ENCODE data around the gene TEK. TPM values are rescaled to one million over a fixed set of nuclear protein-coding genes. Genes with fewer than 3 reads are reported as not detected.

Gene TEK
- total and polyA plus RNA-seq, 5 donors = 10.2 to 29.7 (median 21.7) TPM

DNA sequence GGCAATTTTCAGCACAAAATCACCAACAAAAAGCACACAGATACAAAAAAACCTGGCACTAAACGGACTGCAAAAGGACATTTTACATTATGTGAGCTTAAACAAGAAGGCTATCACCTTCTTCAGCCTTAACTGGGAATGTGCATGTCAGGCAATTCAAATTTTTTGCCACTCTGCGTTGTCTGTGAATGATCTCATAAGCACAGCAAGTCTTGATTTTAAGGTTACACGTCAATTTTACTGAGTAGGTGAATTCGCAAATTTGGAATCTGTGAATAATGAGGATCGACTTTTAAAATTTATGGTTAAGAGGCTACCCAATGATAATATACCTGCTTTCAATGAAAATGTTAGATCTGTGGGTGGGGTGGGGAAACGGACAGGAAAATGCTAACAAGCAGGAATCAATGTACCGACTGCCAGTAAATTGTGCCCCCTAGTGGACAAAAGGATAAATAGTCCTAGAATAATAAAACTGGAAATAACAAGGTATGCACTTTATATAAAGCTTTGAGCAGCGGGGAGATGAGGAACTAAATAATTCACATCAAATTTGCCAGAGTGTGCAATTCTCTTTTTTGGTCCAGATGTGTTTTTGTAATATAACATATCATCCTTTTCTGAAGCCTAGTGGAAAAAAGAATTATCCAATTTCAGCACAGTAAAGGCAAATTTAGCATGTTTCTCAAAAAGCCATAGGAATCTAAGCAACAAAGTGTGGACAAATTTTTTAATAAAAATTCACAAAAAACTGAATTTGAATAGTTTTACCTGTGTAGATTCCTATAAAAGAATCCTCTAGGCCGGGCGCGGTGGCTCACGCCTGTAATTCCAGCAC lies 167.4 kb downstream of the TEK start:
- intact Hi-C loops (cut with DNase I) = loop anchor here in 2 of 4 donors (5.0 kb wide), 1 partner anchor 244 kb away; no protein-coding TSS in a partner anchor
- H3K27me3 ChIP-seq (ENCODE audit: control insufficient read depth, insufficient read depth) = no peaks in the 10 kb centered on the region
- DNase-seq (no peak), ATAC-seq (peak in 1 of 2 donors; percentile 57)
- H3K4me1 ChIP-seq (ENCODE audit: control insufficient read depth, insufficient read depth, low read length) = no peaks in the 10 kb centered on the region
- no peak overlapping the region for H3K27ac ChIP-seq (ENCODE audit: low read length)
- no peak overlapping the region for H3K4me3 ChIP-seq (ENCODE audit: low read length)
- WGBS = 37% methylated on average over 12 of the region's 12 CpGs
- H3K9me3 ChIP-seq (ENCODE audit: control insufficient read depth, low read length) = no peaks in the 10 kb centered on the region

DNA sequence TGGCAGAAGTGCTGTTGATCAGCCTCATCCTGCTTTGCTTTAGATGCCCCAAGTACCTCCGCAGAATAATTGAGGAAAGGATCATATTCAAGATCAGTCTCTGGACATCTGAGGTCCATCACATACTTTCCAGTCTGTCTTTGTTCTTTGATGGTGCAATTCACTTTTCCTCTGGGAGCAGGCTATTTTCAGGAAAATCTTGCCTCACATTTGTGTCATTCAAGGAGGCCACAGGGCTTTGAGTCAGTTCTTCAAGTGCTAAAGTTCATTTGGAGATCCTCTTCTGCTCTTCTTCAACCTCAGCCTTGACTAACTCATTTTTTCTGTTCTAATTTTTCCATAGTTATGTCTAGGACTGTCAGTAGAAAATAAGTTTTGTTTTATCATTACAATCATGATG lies 169.3 kb downstream of the TEK start:
- intact Hi-C loops (cut with DNase I) = loop anchor here in 2 of 4 donors (5.0 kb wide), 1 partner anchor 246 kb away; no protein-coding TSS in a partner anchor

DNA sequence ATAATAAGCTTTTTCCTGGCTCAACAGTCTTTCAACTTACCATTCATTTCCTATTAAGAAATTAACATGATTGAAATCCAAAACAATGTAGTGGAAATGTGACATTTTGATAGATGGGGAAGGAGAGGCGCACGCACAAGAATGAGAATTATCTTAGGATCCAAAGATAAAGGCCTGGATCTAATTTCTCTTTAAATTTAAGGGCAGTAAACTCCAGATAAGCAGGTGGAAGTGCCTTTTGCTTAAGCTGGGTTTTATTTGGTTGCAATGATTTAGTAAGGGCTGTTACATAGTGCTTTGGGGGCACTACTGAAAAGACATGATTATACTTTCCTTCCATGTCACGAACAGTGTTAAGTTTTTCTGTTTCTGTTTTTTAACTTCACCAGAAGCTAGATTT lies 170.6 kb downstream of the TEK start:
- Histone ChIP-seq H3K4me1 (ENCODE audit: control insufficient read depth, insufficient read depth, low read length) (no peaks in the 10 kb centered on the region), H3K27me3 (ENCODE audit: control insufficient read depth, insufficient read depth) (no peaks in the 10 kb centered on the region), H3K9me3 (ENCODE audit: control insufficient read depth, low read length) (no peaks in the 10 kb centered on the region), H3K4me3 (ENCODE audit: low read length) (no peak overlapping the region), H3K27ac (ENCODE audit: low read length) (no peak overlapping the region)
- intact Hi-C loops (cut with DNase I) = loop anchor here (5.0 kb wide), 1 partner anchor 247 kb away; no protein-coding TSS in a partner anchor
- DNase-seq = no peak
- 66% methylated on average over 3 of the region's 3 CpGs for WGBS
- ATAC-seq = no peak

More for the DNA sequence above, 169.3 kb downstream of the TEK start:
- H3K4me1 ChIP-seq (ENCODE audit: control insufficient read depth, insufficient read depth, low read length) = no peaks in the 10 kb centered on the region
- 91% methylated on average over 1 of the region's 1 CpG for WGBS
- no peak for ATAC-seq
- H3K27ac ChIP-seq (ENCODE audit: low read length) = no peak overlapping the region
- DNase-seq = no peak
- H3K4me3 ChIP-seq (ENCODE audit: low read length) = no peak overlapping the region
- H3K27me3 ChIP-seq (ENCODE audit: control insufficient read depth, insufficient read depth) = no peaks in the 10 kb centered on the region
- H3K9me3 ChIP-seq (ENCODE audit: control insufficient read depth, low read length) = no peaks in the 10 kb centered on the region

Other genes starting within 250 kb of the TEK start
- gene CAAP1, start 216.4 kb upstream of the TEK start, total RNA-seq = 10 to 100 TPM; 12.2 to 14.3 (median 13.5) TPM
- gene CAAP1, start 216.4 kb upstream of the TEK start, polyA plus RNA-seq = 5.9 TPM
- gene PLAA, start 162.0 kb upstream of the TEK start, total RNA-seq = 10 to 100 TPM; 26.4 to 31.8 (median 28.7) TPM
- gene PLAA, start 162.0 kb upstream of the TEK start, polyA plus RNA-seq = 14.9 TPM
- 10 to 100 TPM; 10.3 to 15.5 (median 11.8) TPM for gene IFT74, start 152.8 kb upstream of the TEK start, total RNA-seq
- 9.3 TPM for gene IFT74, start 152.8 kb upstream of the TEK start, polyA plus RNA-seq
- gene LRRC19, start 103.6 kb upstream of the TEK start, total RNA-seq = not detected
- gene LRRC19, start 103.6 kb upstream of the TEK start, polyA plus RNA-seq = not detected
- gene EQTN, start 187.9 kb downstream of the TEK start, total RNA-seq = not detected
- gene EQTN, start 187.9 kb downstream of the TEK start, polyA plus RNA-seq = not detected